ENCODE data around the gene OR4D9. TPM values are rescaled to one million over a fixed set of nuclear protein-coding genes. Genes with fewer than 3 reads are reported as not detected.

OR4D9 gene
- total RNA-seq, 6 experiments from 2014 or later, result not detected

GRCh38 chr11:59560702-59561473 lies 49.5 kb downstream of the OR4D9 start:
- intact Hi-C loops (cut with DNase I), result no loop called here
- peak overlapping the region; percentile 67 to 77 (median 75) for H3K4me3 ChIP-seq
- peak; percentile 70 to 84 (median 81) for DNase-seq
- no peak for TF ChIP-seq POLR2A (IDR thresholded peaks at IDR 0.05)
- TF ChIP-seq, protein P1, sequence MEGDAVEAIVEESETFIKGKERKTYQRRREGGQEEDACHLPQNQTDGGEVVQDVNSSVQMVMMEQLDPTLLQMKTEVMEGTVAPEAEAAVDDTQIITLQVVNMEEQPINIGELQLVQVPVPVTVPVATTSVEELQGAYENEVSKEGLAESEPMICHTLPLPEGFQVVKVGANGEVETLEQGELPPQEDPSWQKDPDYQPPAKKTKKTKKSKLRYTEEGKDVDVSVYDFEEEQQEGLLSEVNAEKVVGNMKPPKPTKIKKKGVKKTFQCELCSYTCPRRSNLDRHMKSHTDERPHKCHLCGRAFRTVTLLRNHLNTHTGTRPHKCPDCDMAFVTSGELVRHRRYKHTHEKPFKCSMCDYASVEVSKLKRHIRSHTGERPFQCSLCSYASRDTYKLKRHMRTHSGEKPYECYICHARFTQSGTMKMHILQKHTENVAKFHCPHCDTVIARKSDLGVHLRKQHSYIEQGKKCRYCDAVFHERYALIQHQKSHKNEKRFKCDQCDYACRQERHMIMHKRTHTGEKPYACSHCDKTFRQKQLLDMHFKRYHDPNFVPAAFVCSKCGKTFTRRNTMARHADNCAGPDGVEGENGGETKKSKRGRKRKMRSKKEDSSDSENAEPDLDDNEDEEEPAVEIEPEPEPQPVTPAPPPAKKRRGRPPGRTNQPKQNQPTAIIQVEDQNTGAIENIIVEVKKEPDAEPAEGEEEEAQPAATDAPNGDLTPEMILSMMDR (IDR thresholded peaks at IDR 0.05), result no peak
- no peaks in the 10 kb centered on the region for H3K36me3 ChIP-seq
- no peaks in the 10 kb centered on the region for H3K9me3 ChIP-seq
- no peaks in the 10 kb centered on the region for H3K27me3 ChIP-seq
- WGBS (ENCODE audit: insufficient coverage, low coverage, low lambda C conversion rate, missing lambda C conversion rate), result 21% methylated on average over 20 of the region's 40 CpGs
- H3K4me1 ChIP-seq, result peaks cover 0 to 4% (median 0%) of the 10 kb centered on the region in 4 donors
- ATAC-seq, result peak; percentile 81 to 87 (median 84)
- H3K27ac ChIP-seq, result peak overlapping the region; percentile 42 to 55 (median 53)

- no peak overlapping the region for H3K27ac ChIP-seq
- H3K36me3 ChIP-seq, result no peaks in the 10 kb centered on the region
- intact Hi-C loops (cut with DNase I), result no loop called here
- H3K4me3 ChIP-seq, result no peak overlapping the region
- no peak for DNase-seq
- H3K4me1 ChIP-seq, result no peaks in the 10 kb centered on the region
- 86% methylated on average over 3 of the region's 3 CpGs for WGBS (ENCODE audit: insufficient coverage, low coverage, low lambda C conversion rate, missing lambda C conversion rate)
- no peaks in the 10 kb centered on the region for H3K9me3 ChIP-seq
- TF ChIP-seq POLR2A (IDR thresholded peaks at IDR 0.05), result no peak
- TF ChIP-seq, protein P1 (IDR thresholded peaks at IDR 0.05), result no peak
- no peaks in the 10 kb centered on the region for H3K27me3 ChIP-seq
- ATAC-seq, result no peak
Measured at GRCh38 chr11:59562292-59562691, 51.0 kb downstream of the OR4D9 start.

Other genes starting within 250 kb of the OR4D9 start
- under 1 TPM in 2 of 6 experiments, not detected in 4; 0.02 to 0.07 TPM for gene OR5AN1, start 152.6 kb upstream of the OR4D9 start, total RNA-seq
- gene OR5A2, start 85.1 kb upstream of the OR4D9 start, total RNA-seq, result not detected
- gene OR5A1, start 75.1 kb upstream of the OR4D9 start, total RNA-seq, result not detected
- gene OR4D6, start 54.6 kb upstream of the OR4D9 start, total RNA-seq, result not detected
- not detected for gene OR4D10, start 38.2 kb upstream of the OR4D9 start, total RNA-seq
- gene OR4D11, start 8.0 kb upstream of the OR4D9 start, total RNA-seq, result not detected
- 10 to 100 TPM; 44.9 to 65.4 (median 52.4) TPM for gene OSBP, start 104.2 kb downstream of the OR4D9 start, total RNA-seq
- gene PATL1, start 157.5 kb downstream of the OR4D9 start, total RNA-seq, result 10 to 100 TPM; 13.8 to 27.6 (median 21.1) TPM
- gene OR10V1, start 202.3 kb downstream of the OR4D9 start, total RNA-seq, result not detected
- 10 to 100 TPM in 3 of 6 experiments, 1 to 10 TPM in 3; 4.5 to 16.5 (median 8.6) TPM for gene STX3, start 243.8 kb downstream of the OR4D9 start, total RNA-seq

All from right lobe of liver (tissue), 6 donors.